Kidney glomerular epithelial cell (primary cell): Measurements from ENCODE around the gene EVX2.

Source experiments
- DNase-seq: peaks from one replicate; lab custom pipeline; 2025; lab: John Stamatoyannopoulos, UW

The EVX2 gene

GRCh38 chr2:176066645-176067588 lies 16.8 kb downstream of the EVX2 start:
- DNase-seq: no peak

- DNase-seq: no peak
Measured at GRCh38 chr2:176063958-176064357, 19.8 kb downstream of the EVX2 start.

GRCh38 chr2:176056406-176056805 lies 27.4 kb downstream of the EVX2 start:
- DNase-seq: no peak

- DNase-seq: no peak
Measured at GRCh38 chr2:176039375-176039774, 44.4 kb downstream of the EVX2 start.

- no peak for DNase-seq
Measured at GRCh38 chr2:176038694-176039093, 45.1 kb downstream of the EVX2 start.

GRCh38 chr2:176035013-176035691 lies 48.6 kb downstream of the EVX2 start:
- DNase-seq: no peak

GRCh38 chr2:176027806-176028205 lies 56.0 kb downstream of the EVX2 start:
- no peak for DNase-seq
